ENCODE data around the gene TMEM213. TPM values are rescaled to one million over a fixed set of nuclear protein-coding genes. Genes with fewer than 3 reads are reported as not detected.
"Not testable (repeated sequence)": the region's sequence is repeated elsewhere in the genome, so short reads cannot be mapped to it uniquely, and the experiment has no call there.

Gene TMEM213
- total and polyA plus RNA-seq, 9 of the 15 experiments (the other 6 are each of a cell fraction or from before 2014, with no cell fraction given), result not detected

DNA sequence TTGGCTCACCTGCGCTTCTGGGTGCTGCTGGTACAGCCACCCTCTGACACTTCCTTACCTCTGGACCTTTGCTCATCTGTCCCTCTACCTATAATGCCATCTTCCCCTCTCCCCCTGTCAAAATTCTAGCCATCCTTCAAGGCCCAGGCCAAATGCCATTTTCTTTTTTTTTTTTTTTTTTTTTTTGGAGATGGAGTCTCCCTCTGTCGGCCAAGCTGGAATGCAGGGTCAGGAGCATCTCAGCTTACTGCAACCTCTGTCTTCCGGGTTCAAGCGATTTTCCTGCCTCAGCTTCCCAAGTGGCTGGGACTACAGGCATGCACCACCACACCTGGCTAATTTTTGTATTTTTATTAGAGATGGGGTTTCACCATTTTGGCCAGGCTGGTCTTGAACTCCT lies 748 bp upstream of the TMEM213 start:
- H3K27ac ChIP-seq (ENCODE audit: extremely low read depth, low read depth, low read length); H3K4me2 ChIP-seq (ENCODE audit: insufficient read depth, low read length); FAIRE-seq; H3K4me1 ChIP-seq (replicated peaks in 1 of 2; ENCODE audit: control insufficient read depth in 2 of 2, insufficient read depth in 2 of 2, low read length in 2 of 2); in situ Hi-C loops (cut with MboI); H3K79me2 ChIP-seq (ENCODE audit: control insufficient read depth, insufficient read depth, low read length); H3K36me3 ChIP-seq (ENCODE audit: control insufficient read depth, insufficient read depth, low read length); H2AFZ ChIP-seq (ENCODE audit: low read depth, low read length); H4K20me1 ChIP-seq (replicated peaks; ENCODE audit: control insufficient read depth, insufficient read depth, low read length); H3K9me1 ChIP-seq (ENCODE audit: control insufficient read depth, insufficient read depth, low read length); H3K4me3 ChIP-seq; intact Hi-C loops (cut with micrococcal nuclease); DNase-seq (ENCODE audit: extremely low read depth in 1 of 4, low spot score in 3 of 4); BruUV-seq (replicated peaks); CTCF ChIA-PET (ENCODE audit: low intra/inter-chr PET ratio); H3K9me3 ChIP-seq (replicated peaks; ENCODE audit: control insufficient read depth, insufficient read depth, low read depth, low read length); H3K9ac ChIP-seq (ENCODE audit: insufficient read depth in 1 of 2, low read depth in 2 of 2, low read length in 2 of 2): not testable (repeated sequence)
- TF ChIP-seq ZNF384 (IDR thresholded peaks at IDR 0.05; ENCODE audit: low read depth, low read length), result peak; percentile 89
- TF ChIP-seq, protein P1, sequence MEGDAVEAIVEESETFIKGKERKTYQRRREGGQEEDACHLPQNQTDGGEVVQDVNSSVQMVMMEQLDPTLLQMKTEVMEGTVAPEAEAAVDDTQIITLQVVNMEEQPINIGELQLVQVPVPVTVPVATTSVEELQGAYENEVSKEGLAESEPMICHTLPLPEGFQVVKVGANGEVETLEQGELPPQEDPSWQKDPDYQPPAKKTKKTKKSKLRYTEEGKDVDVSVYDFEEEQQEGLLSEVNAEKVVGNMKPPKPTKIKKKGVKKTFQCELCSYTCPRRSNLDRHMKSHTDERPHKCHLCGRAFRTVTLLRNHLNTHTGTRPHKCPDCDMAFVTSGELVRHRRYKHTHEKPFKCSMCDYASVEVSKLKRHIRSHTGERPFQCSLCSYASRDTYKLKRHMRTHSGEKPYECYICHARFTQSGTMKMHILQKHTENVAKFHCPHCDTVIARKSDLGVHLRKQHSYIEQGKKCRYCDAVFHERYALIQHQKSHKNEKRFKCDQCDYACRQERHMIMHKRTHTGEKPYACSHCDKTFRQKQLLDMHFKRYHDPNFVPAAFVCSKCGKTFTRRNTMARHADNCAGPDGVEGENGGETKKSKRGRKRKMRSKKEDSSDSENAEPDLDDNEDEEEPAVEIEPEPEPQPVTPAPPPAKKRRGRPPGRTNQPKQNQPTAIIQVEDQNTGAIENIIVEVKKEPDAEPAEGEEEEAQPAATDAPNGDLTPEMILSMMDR (IDR thresholded peaks at IDR 0.05 in 2 of 3, conservative IDR thresholded peaks at IDR 0.05 in 1 of 3; ENCODE audit: insufficient read depth in 2 of 3, low read depth in 1 of 3, low read length in 3 of 3), result peak in 2 of 3 experiments; percentile 30 to 31; a peak in 3 of 6 replicates
- POLR2A ChIA-PET, result interaction anchor here (0.7 kb wide), 1 partner anchor 41 kb away, joined by 4 read pairs; no protein-coding TSS in a partner anchor
- H3K27me3 ChIP-seq (ENCODE audit: control insufficient read depth in 2 of 2, insufficient read depth in 2 of 2, low read length in 2 of 2), result peaks cover 34 to 61% of the 10 kb centered on the region in 2 experiments
- ATAC-seq, result peak; percentile 62
- WGBS (ENCODE audit: insufficient coverage, low coverage, missing lambda C conversion rate), result 3% methylated on average over 3 of the region's 4 CpGs

- ChIA-PET CTCF (ENCODE audit: low intra/inter-chr PET ratio) (interaction anchor here (0.6 kb wide), 1 partner anchor 828 kb away, joined by 3 read pairs; no protein-coding TSS in a partner anchor), POLR2A (interaction anchor here (0.8 to 1.2 kb wide), 2 partner anchors 23 to 60 kb away, joined by 3 read pairs; no protein-coding TSS in a partner anchor)
- H3K27me3 ChIP-seq (ENCODE audit: control insufficient read depth in 2 of 2, insufficient read depth in 2 of 2, low read length in 2 of 2), result peaks cover 35 to 58% of the 10 kb centered on the region in 2 experiments
- FAIRE-seq (no peak), DNase-seq (ENCODE audit: extremely low read depth in 1 of 4, low spot score in 3 of 4) (no peak), ATAC-seq (no peak)
- no peak overlapping the region for H3K4me2 ChIP-seq (ENCODE audit: insufficient read depth, low read length)
- BruUV-seq (replicated peaks), result no TSS peak
- no peak overlapping the region for H3K4me3 ChIP-seq
- no peaks in the 10 kb centered on the region for H3K79me2 ChIP-seq (ENCODE audit: control insufficient read depth, insufficient read depth, low read length)
- in situ Hi-C loops (cut with MboI) (no loop called here), intact Hi-C loops (cut with micrococcal nuclease) (no loop called here)
- H3K36me3 ChIP-seq (ENCODE audit: control insufficient read depth, insufficient read depth, low read length), result no peaks in the 10 kb centered on the region
- WGBS (ENCODE audit: insufficient coverage, low coverage, missing lambda C conversion rate), result 0% methylated on average over 5 of the region's 5 CpGs
- H3K4me1 ChIP-seq (replicated peaks in 1 of 2; ENCODE audit: control insufficient read depth in 2 of 2, insufficient read depth in 2 of 2, low read length in 2 of 2), result no peaks in the 10 kb centered on the region
- no peaks in the 10 kb centered on the region for H3K9me3 ChIP-seq (replicated peaks; ENCODE audit: control insufficient read depth, insufficient read depth, low read depth, low read length)
- H3K9ac ChIP-seq (ENCODE audit: insufficient read depth in 1 of 2, low read depth in 2 of 2, low read length in 2 of 2), result no peak overlapping the region
- no peak overlapping the region for H2AFZ ChIP-seq (ENCODE audit: low read depth, low read length)
- no peak overlapping the region for H3K27ac ChIP-seq (ENCODE audit: extremely low read depth, low read depth, low read length)
- H3K9me1 ChIP-seq (ENCODE audit: control insufficient read depth, insufficient read depth, low read length), result no peaks in the 10 kb centered on the region
- no peaks in the 10 kb centered on the region for H4K20me1 ChIP-seq (replicated peaks; ENCODE audit: control insufficient read depth, insufficient read depth, low read length)
- TF ChIP-seq NUFIP1 (IDR thresholded peaks at IDR 0.05; ENCODE audit: partially characterized antibody) (no peak), PHF21A (IDR thresholded peaks at IDR 0.05; ENCODE audit: borderline replicate concordance, low read depth) (no peak), MYNN (IDR thresholded peaks at IDR 0.05) (no peak), MYNN (CRISPR knock-in tag; IDR thresholded peaks at IDR 0.05) (no peak), SMARCE1 (IDR thresholded peaks at IDR 0.05) (no peak), ZFX (CRISPR knock-in tag; IDR thresholded peaks at IDR 0.05) (no peak), NFE2L1 (tag; IDR thresholded peaks at IDR 0.05; ENCODE audit: borderline replicate concordance, low read depth) (no peak), CTCFL (IDR thresholded peaks at IDR 0.05; ENCODE audit: borderline replicate concordance, insufficient read depth, low read depth, low read length, poor library complexity, severe bottlenecking) (no peak), CHD4 (IDR thresholded peaks at IDR 0.05; ENCODE audit: insufficient read depth, insufficient replicate concordance, low read depth, low read length, poor library complexity, severe bottlenecking) (no peak), ETV5 (CRISPR knock-in tag; IDR thresholded peaks at IDR 0.05; ENCODE audit: low read depth) (no peak)
These were observed 1.0 kb downstream of the TMEM213 start for GRCh38 chr7:138798836-138799235.
